ENCODE data around the gene C19orf25.
A peak's percentile ranks its signal among the peaks of the same experiment; 100 is the strongest.
"Not testable (repeated sequence)": the region's sequence is repeated elsewhere in the genome, so short reads cannot be mapped to it uniquely, and the experiment has no call there.

Gene C19orf25

DNA sequence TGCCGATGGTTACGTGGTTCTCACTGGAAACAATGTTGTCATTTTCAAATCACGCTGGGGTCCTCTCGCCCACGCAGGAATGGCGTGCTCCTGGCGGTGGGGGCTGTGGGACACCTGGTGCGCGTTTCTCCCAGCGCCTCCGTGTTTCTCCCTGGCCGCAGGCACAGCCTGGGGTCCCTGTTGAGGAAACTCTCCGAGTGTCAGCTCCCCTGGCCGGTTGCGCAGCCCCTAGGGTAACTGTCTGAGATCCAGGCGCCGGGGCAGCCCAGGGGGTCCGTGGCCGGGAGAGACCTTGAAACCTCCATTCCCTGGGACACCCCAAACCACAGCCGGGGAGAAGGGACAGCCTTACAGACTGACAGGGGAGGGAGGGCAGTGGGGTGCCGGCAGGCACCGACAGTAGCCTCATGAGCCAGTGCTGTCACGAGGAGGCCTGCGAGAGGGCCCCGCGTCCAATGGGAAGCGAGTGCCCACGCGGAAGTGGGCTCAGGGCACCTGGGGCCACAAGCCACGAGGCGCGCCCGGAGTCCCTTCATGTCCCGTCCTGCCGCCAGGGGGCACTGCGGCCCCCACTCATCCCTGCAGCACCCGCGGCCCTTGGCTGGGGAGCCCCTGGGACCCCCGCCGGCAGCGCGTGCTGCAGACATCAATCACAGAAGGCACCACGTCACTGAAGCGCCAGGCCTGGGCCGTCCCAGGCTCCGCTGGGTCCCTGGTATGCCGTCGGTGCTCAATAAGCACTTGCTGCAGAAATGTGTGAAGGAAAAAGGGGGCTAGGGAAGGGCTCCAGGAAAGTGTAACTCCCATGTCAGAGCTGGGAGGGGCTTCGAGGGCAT is 24.3 kb upstream of the C19orf25 start:
- TF ChIP-seq, protein P1, sequence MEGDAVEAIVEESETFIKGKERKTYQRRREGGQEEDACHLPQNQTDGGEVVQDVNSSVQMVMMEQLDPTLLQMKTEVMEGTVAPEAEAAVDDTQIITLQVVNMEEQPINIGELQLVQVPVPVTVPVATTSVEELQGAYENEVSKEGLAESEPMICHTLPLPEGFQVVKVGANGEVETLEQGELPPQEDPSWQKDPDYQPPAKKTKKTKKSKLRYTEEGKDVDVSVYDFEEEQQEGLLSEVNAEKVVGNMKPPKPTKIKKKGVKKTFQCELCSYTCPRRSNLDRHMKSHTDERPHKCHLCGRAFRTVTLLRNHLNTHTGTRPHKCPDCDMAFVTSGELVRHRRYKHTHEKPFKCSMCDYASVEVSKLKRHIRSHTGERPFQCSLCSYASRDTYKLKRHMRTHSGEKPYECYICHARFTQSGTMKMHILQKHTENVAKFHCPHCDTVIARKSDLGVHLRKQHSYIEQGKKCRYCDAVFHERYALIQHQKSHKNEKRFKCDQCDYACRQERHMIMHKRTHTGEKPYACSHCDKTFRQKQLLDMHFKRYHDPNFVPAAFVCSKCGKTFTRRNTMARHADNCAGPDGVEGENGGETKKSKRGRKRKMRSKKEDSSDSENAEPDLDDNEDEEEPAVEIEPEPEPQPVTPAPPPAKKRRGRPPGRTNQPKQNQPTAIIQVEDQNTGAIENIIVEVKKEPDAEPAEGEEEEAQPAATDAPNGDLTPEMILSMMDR (IDR thresholded peaks at IDR 0.05), result peak; percentile 39
- H3K9ac ChIP-seq, result no peak overlapping the region
- H2AFZ ChIP-seq, result no peak overlapping the region
- H3K79me2 ChIP-seq, result no peaks in the 10 kb centered on the region
- H3K27me3 ChIP-seq (ENCODE audit: control insufficient read depth, insufficient read depth, low read length), result no peaks in the 10 kb centered on the region
- H3K27ac ChIP-seq, result no peak overlapping the region
- H3K36me3 ChIP-seq (ENCODE audit: control insufficient read depth, insufficient read depth, low read length), result no peaks in the 10 kb centered on the region
- H3K4me1 ChIP-seq, result peaks cover 2% of the 10 kb centered on the region
- peak overlapping the region; percentile 38 for H3K4me2 ChIP-seq (ENCODE audit: low read length)
- no peak overlapping the region for H3K4me3 ChIP-seq (ENCODE audit: low read depth, low read length)
- no peaks in the 10 kb centered on the region for H3K9me3 ChIP-seq (ENCODE audit: control insufficient read depth, low read length)

DNA sequence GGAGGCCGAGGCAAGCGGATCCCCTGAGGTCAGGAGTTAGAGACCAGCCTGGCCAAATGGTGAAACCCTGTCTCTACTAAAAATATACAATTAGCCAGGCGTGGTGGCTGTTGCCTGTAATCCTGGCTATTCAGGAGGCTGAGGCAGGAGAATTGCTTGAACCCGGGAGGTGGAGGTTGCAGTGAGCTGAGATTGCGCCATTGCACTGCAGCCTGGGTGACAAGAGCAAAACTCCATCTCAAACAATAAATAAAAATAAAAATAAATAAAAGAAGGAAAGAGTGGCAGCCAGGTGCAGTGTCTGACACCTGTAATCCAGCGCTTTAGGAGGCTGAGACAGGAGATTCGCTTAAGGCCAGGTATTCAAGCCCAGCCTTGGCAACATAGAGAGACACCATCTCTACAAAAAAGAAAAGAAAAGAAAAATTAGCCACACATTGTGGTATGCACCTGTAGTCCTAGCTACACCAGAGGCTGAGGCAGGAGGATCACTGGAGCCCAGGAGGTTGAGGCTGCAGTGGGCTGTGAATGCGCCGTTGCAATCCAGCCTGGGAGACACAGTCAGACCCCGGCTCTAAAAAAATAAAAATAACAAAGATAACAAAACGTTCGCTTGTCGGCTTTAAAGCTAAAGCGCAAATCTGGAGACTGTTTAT is 23.5 kb upstream of the C19orf25 start:
- H3K9me3 ChIP-seq (ENCODE audit: control insufficient read depth, low read length), result no peaks in the 10 kb centered on the region
- no peak overlapping the region for H3K9ac ChIP-seq
- H2AFZ ChIP-seq, result no peak overlapping the region
- no peaks in the 10 kb centered on the region for H3K4me1 ChIP-seq
- no peak overlapping the region for H3K27ac ChIP-seq
- H3K36me3 ChIP-seq (ENCODE audit: control insufficient read depth, insufficient read depth, low read length), result no peaks in the 10 kb centered on the region
- TF ChIP-seq, protein P1 (IDR thresholded peaks at IDR 0.05), result no peak
- H3K4me3 ChIP-seq (ENCODE audit: low read depth, low read length), result no peak overlapping the region
- no peak overlapping the region for H3K4me2 ChIP-seq (ENCODE audit: low read length)
- no peaks in the 10 kb centered on the region for H3K79me2 ChIP-seq
- no peaks in the 10 kb centered on the region for H3K27me3 ChIP-seq (ENCODE audit: control insufficient read depth, insufficient read depth, low read length)

DNA sequence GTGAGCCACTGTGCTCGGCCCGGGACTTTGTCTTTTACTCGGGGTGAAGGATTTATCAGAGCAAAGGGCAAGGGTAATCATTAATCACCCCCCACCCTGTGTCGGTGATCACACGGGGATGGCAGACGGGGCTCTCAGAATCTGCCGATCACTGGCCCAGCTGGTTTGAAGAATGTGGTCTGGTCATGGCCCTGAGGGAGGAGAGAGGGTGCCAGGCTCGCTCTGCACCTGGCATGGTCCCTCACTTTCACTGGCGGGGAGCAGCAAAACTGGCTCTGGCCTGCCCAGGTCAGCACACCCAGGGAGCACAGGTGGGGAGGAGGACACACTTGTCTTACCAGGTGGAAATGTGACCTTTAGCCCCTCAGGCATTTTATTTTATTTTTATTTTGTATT is 22.2 kb upstream of the C19orf25 start:
- no peak overlapping the region for H3K4me3 ChIP-seq (ENCODE audit: low read depth, low read length)
- no peaks in the 10 kb centered on the region for H3K79me2 ChIP-seq
- H3K9me3 ChIP-seq (ENCODE audit: control insufficient read depth, low read length), result no peaks in the 10 kb centered on the region
- H3K9ac ChIP-seq, result no peak overlapping the region
- TF ChIP-seq, protein P1 (IDR thresholded peaks at IDR 0.05), result no peak
- no peaks in the 10 kb centered on the region for H3K4me1 ChIP-seq
- no peaks in the 10 kb centered on the region for H3K27me3 ChIP-seq (ENCODE audit: control insufficient read depth, insufficient read depth, low read length)
- H3K4me2 ChIP-seq (ENCODE audit: low read length), result no peak overlapping the region
- H3K27ac ChIP-seq, result no peak overlapping the region
- no peak overlapping the region for H2AFZ ChIP-seq
- H3K36me3 ChIP-seq (ENCODE audit: control insufficient read depth, insufficient read depth, low read length), result no peaks in the 10 kb centered on the region

DNA sequence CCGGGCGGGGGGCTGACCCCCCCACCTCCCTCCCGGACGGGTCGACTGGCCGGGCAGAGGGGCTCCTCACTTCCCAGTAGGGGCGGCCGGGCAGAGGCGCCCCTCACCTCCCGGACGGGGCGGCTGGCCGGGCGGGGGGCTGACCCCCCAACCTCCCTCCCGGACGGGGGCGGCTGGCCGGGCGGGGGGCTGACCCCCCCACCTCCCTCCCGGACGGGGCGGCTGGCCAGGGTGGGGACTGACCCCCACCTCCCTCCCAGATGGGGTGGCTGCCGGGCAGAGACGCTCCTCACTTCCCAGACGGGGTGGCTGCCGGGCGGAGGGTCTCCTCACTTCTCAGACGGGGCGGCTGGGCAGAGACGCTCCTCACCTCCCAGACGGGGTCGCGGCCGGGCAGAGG is 20.2 kb upstream of the C19orf25 start:
- not testable (repeated sequence) for H2AFZ ChIP-seq; H3K4me1 ChIP-seq; H3K9me3 ChIP-seq (ENCODE audit: control insufficient read depth, low read length); H3K79me2 ChIP-seq; H3K27ac ChIP-seq; H3K27me3 ChIP-seq (ENCODE audit: control insufficient read depth, insufficient read depth, low read length); H3K36me3 ChIP-seq (ENCODE audit: control insufficient read depth, insufficient read depth, low read length); H3K9ac ChIP-seq; H3K4me3 ChIP-seq (ENCODE audit: low read depth, low read length); H3K4me2 ChIP-seq (ENCODE audit: low read length)

DNA sequence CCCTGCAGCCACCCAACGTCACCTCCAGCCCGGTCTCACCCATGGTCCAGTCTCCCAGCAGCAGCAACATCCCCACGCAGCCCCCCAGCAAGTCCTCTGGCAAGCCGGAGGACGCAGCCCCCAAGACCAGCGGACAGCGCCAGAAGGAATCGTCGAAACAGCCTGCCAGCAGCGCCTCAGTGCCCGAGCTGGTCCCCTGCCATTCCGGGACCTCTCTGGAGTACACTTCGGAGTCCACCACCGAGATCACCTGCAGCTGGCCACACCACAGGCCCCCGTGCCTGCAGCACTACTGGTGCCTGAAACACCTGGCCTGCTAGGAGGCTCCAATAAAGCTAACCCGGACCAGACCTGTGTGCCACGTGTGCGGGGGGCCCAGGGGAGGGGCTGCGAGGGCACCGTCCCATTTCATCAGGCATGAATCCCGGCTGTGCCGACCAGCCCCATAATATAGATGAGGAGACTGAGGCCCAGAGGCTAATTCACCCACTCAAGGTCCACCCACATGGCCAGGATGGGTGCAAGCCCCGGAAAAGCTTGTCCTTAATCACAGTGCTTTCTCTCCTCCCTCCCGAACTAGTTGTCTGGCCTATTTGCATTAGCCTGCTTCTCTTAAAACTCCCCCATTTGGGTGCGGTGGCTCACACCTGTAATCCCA is 18.7 kb upstream of the C19orf25 start:
- no peaks in the 10 kb centered on the region for H3K27me3 ChIP-seq (ENCODE audit: control insufficient read depth, insufficient read depth, low read length)
- H2AFZ ChIP-seq, result no peak overlapping the region
- H3K27ac ChIP-seq, result no peak overlapping the region
- H3K4me3 ChIP-seq (ENCODE audit: low read depth, low read length), result no peak overlapping the region
- TF ChIP-seq, protein P1 (IDR thresholded peaks at IDR 0.05), result no peak
- no peaks in the 10 kb centered on the region for H3K36me3 ChIP-seq (ENCODE audit: control insufficient read depth, insufficient read depth, low read length)
- no peaks in the 10 kb centered on the region for H3K79me2 ChIP-seq
- H3K4me2 ChIP-seq (ENCODE audit: low read length), result no peak overlapping the region
- no peaks in the 10 kb centered on the region for H3K4me1 ChIP-seq
- no peak overlapping the region for H3K9ac ChIP-seq
- H3K9me3 ChIP-seq (ENCODE audit: control insufficient read depth, low read length), result no peaks in the 10 kb centered on the region

Measured in parathyroid adenoma (tissue), 2 donors.